ENCODE data around the gene ZFAND3.

The ZFAND3 gene

GRCh38 chr6:37818536-37819176 is 871 bp upstream of the ZFAND3 start:
- H3K27me3 ChIP-seq (ENCODE audit: insufficient read depth, low read length, poor library complexity): no peaks in the 10 kb centered on the region
- peaks cover 46% of the 10 kb centered on the region for H3K79me2 ChIP-seq (ENCODE audit: insufficient read depth, low read length)
- no peak for TF ChIP-seq EZH2 (IDR thresholded peaks at IDR 0.05; ENCODE audit: borderline replicate concordance, low read depth, low read length, severe bottlenecking)
- DNase-seq (peak; percentile 97), ATAC-seq (ENCODE audit: insufficient read depth, low read depth) (peak; percentile 83)
- peak overlapping the region; percentile 85 to 86 for H3K4me3 ChIP-seq (ENCODE audit: low read depth in 1 of 2, low read length in 2 of 2)
- H2AFZ ChIP-seq (ENCODE audit: low read depth, low read length): peak overlapping the region; percentile 92
- peaks cover 44% of the 10 kb centered on the region for H3K4me1 ChIP-seq (ENCODE audit: insufficient read depth, low read length)
- H3K9ac ChIP-seq (ENCODE audit: low read depth, low read length): peak overlapping the region; percentile 76
- peak overlapping the region; percentile 97 for H3K27ac ChIP-seq (ENCODE audit: low read length)
- H3K4me2 ChIP-seq (ENCODE audit: insufficient read depth, low read length): peak overlapping the region; percentile 89
- H3K36me3 ChIP-seq (ENCODE audit: insufficient read depth, low read length): 0 out of 2 replicates have a peak, but pooled peaks cover 3% of the 10 kb centered on the region
- peaks cover 20% of the 10 kb centered on the region for H4K20me1 ChIP-seq (ENCODE audit: insufficient read depth, low read length)
- no peaks in the 10 kb centered on the region for H3K9me3 ChIP-seq (ENCODE audit: insufficient read depth, low read length, severe bottlenecking)

- peaks cover 44% of the 10 kb centered on the region for H3K4me1 ChIP-seq (ENCODE audit: insufficient read depth, low read length)
- H3K4me2 ChIP-seq (ENCODE audit: insufficient read depth, low read length): peak overlapping the region; percentile 89
- no peaks in the 10 kb centered on the region for H3K9me3 ChIP-seq (ENCODE audit: insufficient read depth, low read length, severe bottlenecking)
- H4K20me1 ChIP-seq (ENCODE audit: insufficient read depth, low read length): peaks cover 24% of the 10 kb centered on the region
- TF ChIP-seq CTCF (IDR thresholded peaks at IDR 0.05; ENCODE audit: borderline replicate concordance, extremely low read depth, low read length, poor library complexity, severe bottlenecking) (no peak), EZH2 (IDR thresholded peaks at IDR 0.05; ENCODE audit: borderline replicate concordance, low read depth, low read length, severe bottlenecking) (no peak)
- peak overlapping the region; percentile 97 for H3K27ac ChIP-seq (ENCODE audit: low read length)
- H3K36me3 ChIP-seq (ENCODE audit: insufficient read depth, low read length): 0 out of 2 replicates have a peak, but pooled peaks cover 3% of the 10 kb centered on the region
- no peaks in the 10 kb centered on the region for H3K27me3 ChIP-seq (ENCODE audit: insufficient read depth, low read length, poor library complexity)
- peak overlapping the region; percentile 89 for H2AFZ ChIP-seq (ENCODE audit: low read depth, low read length)
- DNase-seq: peak; percentile 60
- peak; percentile 48 for ATAC-seq (ENCODE audit: insufficient read depth, low read depth)
- H3K79me2 ChIP-seq (ENCODE audit: insufficient read depth, low read length): peaks cover 60% of the 10 kb centered on the region
- H3K9ac ChIP-seq (ENCODE audit: low read depth, low read length): peak overlapping the region; percentile 76
- peak overlapping the region; percentile 85 to 86; a peak in 3 of 4 replicates for H3K4me3 ChIP-seq (ENCODE audit: low read depth in 1 of 2, low read length in 2 of 2)
Measured at GRCh38 chr6:37819802-37820717, 533 bp downstream of the ZFAND3 start.

- H3K9ac ChIP-seq (ENCODE audit: low read depth, low read length): peak overlapping the region; percentile 76
- peak overlapping the region; percentile 75 for H3K4me2 ChIP-seq (ENCODE audit: insufficient read depth, low read length)
- 0 out of 2 replicates have a peak, but pooled peaks cover 3% of the 10 kb centered on the region for H3K36me3 ChIP-seq (ENCODE audit: insufficient read depth, low read length)
- DNase-seq: no peak
- H3K79me2 ChIP-seq (ENCODE audit: insufficient read depth, low read length): peaks cover 66% of the 10 kb centered on the region
- H3K9me3 ChIP-seq (ENCODE audit: insufficient read depth, low read length, severe bottlenecking): no peaks in the 10 kb centered on the region
- H2AFZ ChIP-seq (ENCODE audit: low read depth, low read length): no peak overlapping the region
- ATAC-seq (ENCODE audit: insufficient read depth, low read depth): no peak
- TF ChIP-seq CTCF (IDR thresholded peaks at IDR 0.05; ENCODE audit: borderline replicate concordance, extremely low read depth, low read length, poor library complexity, severe bottlenecking) (no peak), EZH2 (IDR thresholded peaks at IDR 0.05; ENCODE audit: borderline replicate concordance, low read depth, low read length, severe bottlenecking) (no peak)
- H3K27ac ChIP-seq (ENCODE audit: low read length): peak overlapping the region; percentile 79
- H3K4me1 ChIP-seq (ENCODE audit: insufficient read depth, low read length): peaks cover 44% of the 10 kb centered on the region
- H3K4me3 ChIP-seq (ENCODE audit: low read depth in 1 of 2, low read length in 2 of 2): peak overlapping the region; percentile 85 to 86; a peak in 3 of 4 replicates
- peaks cover 25% of the 10 kb centered on the region for H4K20me1 ChIP-seq (ENCODE audit: insufficient read depth, low read length)
- no peaks in the 10 kb centered on the region for H3K27me3 ChIP-seq (ENCODE audit: insufficient read depth, low read length, poor library complexity)
Measured at GRCh38 chr6:37820718-37821079, 1.2 kb downstream of the ZFAND3 start.
